Activated naive CD8-positive, alpha-beta T cell treated with anti-CD3 and anti-CD28 coated beads, Interleukin-2, amount 10 ng/mL, durations not matched to agents 7 days and 5 days (primary cell): ENCODE results near the gene UCP2. TPM values are rescaled to one million over a fixed set of nuclear protein-coding genes. Genes with fewer than 3 reads are reported as not detected.
A peak's percentile ranks its signal among the peaks of the same experiment; 100 is the strongest.

Source experiments
- ATAC-seq: fragments of 150-1000 bp; cut with Tn5 transposase; one replicate; pipeline ENCODE4 v1.10.0; 2021; ENCODE audit warnings: low read depth, moderate library complexity
- POLR2A ChIA-PET: fragments of 350-600 bp; sonication (Branson Sonifier 250); formaldehyde crosslinking; loops from one replicate; lab custom pipeline; 2021; ENCODE audit warnings: antibody characterized with exemption; lab: Charles Lee
- DNase-seq: peaks from one replicate; pipeline ENCODE4 v3.0.0; 2021
- H3K27ac Mint-ChIP-seq: one replicate; pipeline ENCODE4 v1.8.0; 2022; ENCODE audit warnings: mild to moderate bottlenecking, mixed read lengths
- H3K27me3 Mint-ChIP-seq: one replicate; pipeline ENCODE4 v1.8.0; 2022; ENCODE audit warnings: mild to moderate bottlenecking, moderate library complexity, mixed read lengths
- H3K36me3 Mint-ChIP-seq: one replicate; pipeline ENCODE4 v1.8.0; 2021; ENCODE audit warnings: mild to moderate bottlenecking, mixed read lengths
- H3K4me1 Mint-ChIP-seq: one replicate; pipeline ENCODE4 v1.8.0; 2021; ENCODE audit warnings: mixed read lengths
- H3K4me3 Mint-ChIP-seq: one replicate; pipeline ENCODE4 v1.8.0; 2022; ENCODE audit warnings: mild to moderate bottlenecking, moderate library complexity, mixed read lengths
- H3K9me3 Mint-ChIP-seq: one replicate; pipeline ENCODE4 v1.8.0; 2021; ENCODE audit warnings: mixed read lengths
- total RNA-seq, 2 experiments: library from RNA; stranded (reverse); gene quantifications; one replicate each; pipeline ENCODE4 v1.2.3, GENCODE V29; 2021

The UCP2 gene
- total RNA-seq, 2 experiments from 2014 or later, result 267 TPM

GRCh38 chr11:74007691-74008372 lies 25.2 kb upstream of the UCP2 start:
- POLR2A ChIA-PET, result interaction anchor here (1.7 to 3.0 kb wide), 6 partner anchors 10 to 29 kb away, joined by 4 to 22 read pairs (median 8); partner anchors contain the start of gene UCP2
- DNase-seq, result no peak
- ATAC-seq, result no peak

GRCh38 chr11:74006743-74007304 lies 24.2 kb upstream of the UCP2 start:
- peaks cover 22% of the 10 kb centered on the region for H3K36me3 Mint-ChIP-seq
- H3K9me3 Mint-ChIP-seq, result no peaks in the 10 kb centered on the region
- H3K27ac Mint-ChIP-seq, result peak overlapping the region; percentile 47
- no peak overlapping the region for H3K4me3 Mint-ChIP-seq
- POLR2A ChIA-PET, result interaction anchor here (2.0 to 3.0 kb wide), 4 partner anchors 11 to 28 kb away, joined by 5 to 22 read pairs (median 13); partner anchors contain the start of gene UCP2
- ATAC-seq (no peak), DNase-seq (no peak)
- peaks cover 54% of the 10 kb centered on the region for H3K4me1 Mint-ChIP-seq
- no peaks in the 10 kb centered on the region for H3K27me3 Mint-ChIP-seq

More at GRCh38 chr11:74007691-74008372, 25.2 kb upstream of the UCP2 start:
- peak overlapping the region; percentile 3 for H3K27ac Mint-ChIP-seq
- no peaks in the 10 kb centered on the region for H3K27me3 Mint-ChIP-seq
- peaks cover 60% of the 10 kb centered on the region for H3K4me1 Mint-ChIP-seq
- H3K4me3 Mint-ChIP-seq, result no peak overlapping the region
- no peaks in the 10 kb centered on the region for H3K9me3 Mint-ChIP-seq
- H3K36me3 Mint-ChIP-seq, result peaks cover 26% of the 10 kb centered on the region

GRCh38 chr11:74005721-74006517 lies 23.3 kb upstream of the UCP2 start:
- Mint-ChIP-seq H3K9me3 (no peaks in the 10 kb centered on the region), H3K27me3 (no peaks in the 10 kb centered on the region), H3K36me3 (peaks cover 21% of the 10 kb centered on the region), H3K4me3 (peak overlapping the region; percentile 77), H3K4me1 (peaks cover 45% of the 10 kb centered on the region), H3K27ac (peak overlapping the region; percentile 96)
- no peak for DNase-seq
- POLR2A ChIA-PET, result interaction anchor here (1.0 to 4.8 kb wide), 12 partner anchors 10 to 165 kb away, joined by 3 to 62 read pairs (median 8); partner anchors contain the start of genes C2CD3, PPME1 and UCP2
- no peak for ATAC-seq

- POLR2A ChIA-PET, result interaction anchor here (1.0 to 4.8 kb wide), 13 partner anchors 9 to 165 kb away, joined by 3 to 62 read pairs (median 7); partner anchors contain the start of genes C2CD3, PPME1 and UCP2
- DNase-seq (peak; percentile 79), ATAC-seq (peak; percentile 99)
- Mint-ChIP-seq H3K36me3 (peaks cover 17% of the 10 kb centered on the region), H3K4me3 (peak overlapping the region; percentile 77), H3K4me1 (peaks cover 36% of the 10 kb centered on the region), H3K27me3 (no peaks in the 10 kb centered on the region), H3K9me3 (no peaks in the 10 kb centered on the region), H3K27ac (peak overlapping the region; percentile 96)
Measured at GRCh38 chr11:74004759-74005615, 22.3 kb upstream of the UCP2 start.

- H3K4me3 Mint-ChIP-seq, result peak overlapping the region; percentile 25
- H3K27me3 Mint-ChIP-seq, result no peaks in the 10 kb centered on the region
- peak overlapping the region; percentile 69 for H3K27ac Mint-ChIP-seq
- POLR2A ChIA-PET, result interaction anchor here (1.0 to 4.8 kb wide), 8 partner anchors 8 to 114 kb away, joined by 3 to 62 read pairs (median 14); partner anchors contain the start of gene UCP2
- DNase-seq (no peak), ATAC-seq (no peak)
- peaks cover 17% of the 10 kb centered on the region for H3K36me3 Mint-ChIP-seq
- no peaks in the 10 kb centered on the region for H3K9me3 Mint-ChIP-seq
- H3K4me1 Mint-ChIP-seq, result peaks cover 34% of the 10 kb centered on the region
Measured at GRCh38 chr11:74004046-74004695, 21.5 kb upstream of the UCP2 start.

- ATAC-seq, result no peak
- no peaks in the 10 kb centered on the region for H3K27me3 Mint-ChIP-seq
- peaks cover 32% of the 10 kb centered on the region for H3K4me1 Mint-ChIP-seq
- H3K27ac Mint-ChIP-seq, result no peak overlapping the region
- H3K36me3 Mint-ChIP-seq, result peaks cover 15% of the 10 kb centered on the region
- no peak for DNase-seq
- no peaks in the 10 kb centered on the region for H3K9me3 Mint-ChIP-seq
- no peak overlapping the region for H3K4me3 Mint-ChIP-seq
- POLR2A ChIA-PET, result interaction anchor here (4.8 kb wide), 1 partner anchor 23 kb away, joined by 56 read pairs; no protein-coding TSS in a partner anchor
Measured at GRCh38 chr11:74002832-74003231, 20.2 kb upstream of the UCP2 start.

GRCh38 chr11:74001822-74002286 lies 19.2 kb upstream of the UCP2 start:
- Mint-ChIP-seq H3K36me3 (peaks cover 15% of the 10 kb centered on the region), H3K4me1 (peaks cover 39% of the 10 kb centered on the region), H3K9me3 (no peaks in the 10 kb centered on the region), H3K4me3 (no peak overlapping the region), H3K27ac (peak overlapping the region; percentile 67), H3K27me3 (no peaks in the 10 kb centered on the region)
- POLR2A ChIA-PET, result interaction anchor here (1.2 to 4.8 kb wide), 2 partner anchors 19 to 22 kb away, joined by 3 to 56 read pairs; partner anchors contain the start of gene UCP2
- DNase-seq, result no peak
- no peak for ATAC-seq

- Mint-ChIP-seq H3K4me1 (peaks cover 45% of the 10 kb centered on the region), H3K27me3 (no peaks in the 10 kb centered on the region), H3K4me3 (no peak overlapping the region), H3K36me3 (peaks cover 15% of the 10 kb centered on the region), H3K9me3 (no peaks in the 10 kb centered on the region), H3K27ac (no peak overlapping the region)
- POLR2A ChIA-PET, result interaction anchor here (1.2 kb wide), 1 partner anchor 29 kb away, joined by 3 read pairs; no protein-coding TSS in a partner anchor
- DNase-seq (no peak), ATAC-seq (no peak)
Measured at GRCh38 chr11:74000307-74001133, 17.9 kb upstream of the UCP2 start.

GRCh38 chr11:73999581-74000306 lies 17.1 kb upstream of the UCP2 start:
- DNase-seq (no peak), ATAC-seq (no peak)
- H3K36me3 Mint-ChIP-seq, result peaks cover 15% of the 10 kb centered on the region
- no peak overlapping the region for H3K27ac Mint-ChIP-seq
- H3K27me3 Mint-ChIP-seq, result no peaks in the 10 kb centered on the region
- H3K9me3 Mint-ChIP-seq, result no peaks in the 10 kb centered on the region
- POLR2A ChIA-PET, result interaction anchor here (1.2 kb wide), 1 partner anchor 28 kb away, joined by 3 read pairs; no protein-coding TSS in a partner anchor
- H3K4me3 Mint-ChIP-seq, result no peak overlapping the region
- H3K4me1 Mint-ChIP-seq, result peaks cover 45% of the 10 kb centered on the region

- Mint-ChIP-seq H3K4me1 (peaks cover 42% of the 10 kb centered on the region), H3K36me3 (peaks cover 15% of the 10 kb centered on the region), H3K4me3 (no peak overlapping the region), H3K9me3 (no peaks in the 10 kb centered on the region), H3K27ac (no peak overlapping the region), H3K27me3 (no peaks in the 10 kb centered on the region)
- DNase-seq (no peak), ATAC-seq (no peak)
- POLR2A ChIA-PET, result interaction anchor here (1.5 to 6.4 kb wide), 2 partner anchors 17 to 32 kb away, joined by 3 to 237 read pairs; partner anchors contain the start of gene UCP2
Measured at GRCh38 chr11:73998846-73999575, 16.4 kb upstream of the UCP2 start.
